MM.1S (cell line): ENCODE results near the gene CHRD.

Source experiments
- DNase-seq: peaks from one replicate; pipeline ENCODE4 v3.0.0-alpha.2; 2015
- H2AFZ ChIP-seq: fragments of 300-600 bp; sonication (generic); 2 replicates; pipeline ENCODE4 v1.6.0; 2016; ENCODE audit warnings: antibody characterized with exemption, low read length
- H3F3A ChIP-seq: fragments of 300-600 bp; sonication (generic); 2 replicates; pipeline ENCODE4 v1.6.1; 2016; ENCODE audit warnings: mild to moderate bottlenecking, antibody characterized with exemption, low read length, moderate library complexity, mixed read lengths; ENCODE audit not compliant: insufficient read depth
- H3K27ac ChIP-seq: fragments of 300-600 bp; sonication (generic); 2 replicates; pipeline ENCODE4 v1.5.1; 2016; ENCODE audit warnings: mild to moderate bottlenecking, low read length
- H3K27me3 ChIP-seq: fragments of 300-600 bp; sonication (generic); replicated peaks from 2 replicates; pipeline ENCODE4 v1.6.0; 2016; ENCODE audit warnings: low read length; ENCODE audit not compliant: insufficient read depth
- H3K36me3 ChIP-seq: fragments of 300-600 bp; sonication (generic); replicated peaks from 2 replicates; pipeline ENCODE4 v1.6.1; 2016; ENCODE audit warnings: mild to moderate bottlenecking, low read length, mixed read lengths; ENCODE audit not compliant: insufficient read depth
- H3K4me1 ChIP-seq: fragments of 300-600 bp; sonication (generic); 2 replicates; pipeline ENCODE4 v1.6.1; 2016; ENCODE audit warnings: low read length, mixed read lengths
- H3K4me2 ChIP-seq: fragments of 300-600 bp; sonication (generic); 2 replicates; pipeline ENCODE4 v1.6.0; 2016; ENCODE audit warnings: low read depth, low read length
- H3K4me3 ChIP-seq: fragments of 300-600 bp; sonication (generic); 2 replicates; pipeline ENCODE4 v1.5.1; 2016; ENCODE audit warnings: low read length, mixed read lengths
- H3K79me2 ChIP-seq: fragments of 300-600 bp; sonication (generic); 2 replicates; pipeline ENCODE4 v1.6.1; 2016; ENCODE audit warnings: mixed run types, low read length, mixed read lengths
- H3K9ac ChIP-seq: fragments of 300-600 bp; sonication (generic); 2 replicates; pipeline ENCODE4 v1.6.1; 2016; ENCODE audit warnings: low read length, mixed read lengths
- H3K9me2 ChIP-seq: fragments of 300-600 bp; sonication (generic); replicated peaks from 2 replicates; pipeline ENCODE4 v1.6.1; 2016; ENCODE audit warnings: mild to moderate bottlenecking, low read length, mixed read lengths; ENCODE audit not compliant: insufficient read depth
- H3K9me3 ChIP-seq: fragments of 300-600 bp; sonication (generic); replicated peaks from 2 replicates; pipeline ENCODE4 v1.6.1; 2016; ENCODE audit warnings: mild to moderate bottlenecking, low read length, mixed read lengths; ENCODE audit not compliant: insufficient read depth
- H4K20me1 ChIP-seq: fragments of 300-600 bp; sonication (generic); 2 replicates; pipeline ENCODE4 v1.6.1; 2016; ENCODE audit warnings: mild to moderate bottlenecking, low read length, moderate library complexity, mixed read lengths; ENCODE audit not compliant: insufficient read depth
- CTCF ChIP-seq: fragments of 300-600 bp; sonication (generic); IDR thresholded peaks from 2 replicates; pipeline ENCODE4 v1.5.1; 2016; ENCODE audit warnings: antibody characterized with exemption, low read length, mixed read lengths
- EZH2 ChIP-seq: fragments of 300-600 bp; sonication (generic); optimal IDR thresholded peaks from 2 replicates; pipeline ENCODE3; 2017; ENCODE audit warnings: low read depth, mild to moderate bottlenecking, antibody characterized with exemption, low read length, mixed read lengths
- EZH2phosphoT487 ChIP-seq: fragments of 300-600 bp; sonication (generic); IDR thresholded peaks from 2 replicates; pipeline ENCODE4 v1.6.1; 2018; ENCODE audit warnings: antibody characterized with exemption, low read length

CHRD gene

GRCh38 chr3:184417619-184418327 lies 37.9 kb downstream of the CHRD start:
- no peaks in the 10 kb centered on the region for H3F3A ChIP-seq
- no peaks in the 10 kb centered on the region for H3K36me3 ChIP-seq
- H3K27me3 ChIP-seq: no peaks in the 10 kb centered on the region
- TF ChIP-seq EZH2phosphoT487: no peak
- peak; percentile 98 for TF ChIP-seq CTCF
- H3K79me2 ChIP-seq: no peaks in the 10 kb centered on the region
- no peak overlapping the region for H3K9ac ChIP-seq
- no peaks in the 10 kb centered on the region for H3K9me3 ChIP-seq
- DNase-seq: peak; percentile 85
- no peak overlapping the region for H3K27ac ChIP-seq
- H3K4me3 ChIP-seq: no peak overlapping the region
- H3K4me1 ChIP-seq: peaks cover under 1% of the 10 kb centered on the region
- no peaks in the 10 kb centered on the region for H4K20me1 ChIP-seq
- H3K9me2 ChIP-seq: no peaks in the 10 kb centered on the region
- H3K4me2 ChIP-seq: peak overlapping the region; percentile 15; the same call in 1 of the 2 replicates
- no peak overlapping the region for H2AFZ ChIP-seq

GRCh38 chr3:184419171-184419570 lies 39.3 kb downstream of the CHRD start:
- H3F3A ChIP-seq: peaks cover 2% of the 10 kb centered on the region; the same call in 1 of the 2 replicates
- no peaks in the 10 kb centered on the region for H3K9me2 ChIP-seq
- no peak for TF ChIP-seq EZH2
- TF ChIP-seq EZH2phosphoT487: no peak
- TF ChIP-seq CTCF: no peak
- no peak for DNase-seq
- no peaks in the 10 kb centered on the region for H3K9me3 ChIP-seq
- H3K4me2 ChIP-seq: no peak overlapping the region
- no peak overlapping the region for H2AFZ ChIP-seq
- H3K27me3 ChIP-seq: no peaks in the 10 kb centered on the region
- no peak overlapping the region for H3K4me3 ChIP-seq
- H4K20me1 ChIP-seq: no peaks in the 10 kb centered on the region
- H3K36me3 ChIP-seq: no peaks in the 10 kb centered on the region
- H3K79me2 ChIP-seq: no peaks in the 10 kb centered on the region
- no peak overlapping the region for H3K27ac ChIP-seq
- H3K9ac ChIP-seq: no peak overlapping the region
- H3K4me1 ChIP-seq: peaks cover 14% of the 10 kb centered on the region

- H3K9me3 ChIP-seq: no peaks in the 10 kb centered on the region
- peak overlapping the region; percentile 14; the same call in 1 of the 2 replicates for H3K9ac ChIP-seq
Measured at GRCh38 chr3:184423561-184423960, 43.7 kb downstream of the CHRD start.

More at GRCh38 chr3:184423561-184423960, 43.7 kb downstream of the CHRD start:
- no peaks in the 10 kb centered on the region for H3K9me2 ChIP-seq
- H3K27me3 ChIP-seq: no peaks in the 10 kb centered on the region
- no peaks in the 10 kb centered on the region for H3K79me2 ChIP-seq
- H3K4me1 ChIP-seq: peaks cover 14% of the 10 kb centered on the region
- H4K20me1 ChIP-seq: no peaks in the 10 kb centered on the region
- peak overlapping the region; percentile 48; the same call in 1 of the 2 replicates for H3K27ac ChIP-seq
- H2AFZ ChIP-seq: peak overlapping the region; percentile 89
- TF ChIP-seq EZH2: no peak
- no peak for TF ChIP-seq EZH2phosphoT487
- TF ChIP-seq CTCF: no peak
- H3K36me3 ChIP-seq: no peaks in the 10 kb centered on the region
- no peak overlapping the region for H3K4me3 ChIP-seq
- peak; percentile 90 for DNase-seq
- H3F3A ChIP-seq: peaks cover 2% of the 10 kb centered on the region; the same call in 1 of the 2 replicates
- H3K4me2 ChIP-seq: peak overlapping the region; percentile 47
